ENCODE data around the gene MEIOSIN. TPM values are rescaled to one million over a fixed set of nuclear protein-coding genes. Genes with fewer than 3 reads are reported as not detected.

Gene MEIOSIN
- total and polyA plus RNA-seq, 9 of the 15 experiments (the other 6 are each of a cell fraction or from before 2014, with no cell fraction given), result 0.06 to 2.0 (median 0.76) TPM

DNA sequence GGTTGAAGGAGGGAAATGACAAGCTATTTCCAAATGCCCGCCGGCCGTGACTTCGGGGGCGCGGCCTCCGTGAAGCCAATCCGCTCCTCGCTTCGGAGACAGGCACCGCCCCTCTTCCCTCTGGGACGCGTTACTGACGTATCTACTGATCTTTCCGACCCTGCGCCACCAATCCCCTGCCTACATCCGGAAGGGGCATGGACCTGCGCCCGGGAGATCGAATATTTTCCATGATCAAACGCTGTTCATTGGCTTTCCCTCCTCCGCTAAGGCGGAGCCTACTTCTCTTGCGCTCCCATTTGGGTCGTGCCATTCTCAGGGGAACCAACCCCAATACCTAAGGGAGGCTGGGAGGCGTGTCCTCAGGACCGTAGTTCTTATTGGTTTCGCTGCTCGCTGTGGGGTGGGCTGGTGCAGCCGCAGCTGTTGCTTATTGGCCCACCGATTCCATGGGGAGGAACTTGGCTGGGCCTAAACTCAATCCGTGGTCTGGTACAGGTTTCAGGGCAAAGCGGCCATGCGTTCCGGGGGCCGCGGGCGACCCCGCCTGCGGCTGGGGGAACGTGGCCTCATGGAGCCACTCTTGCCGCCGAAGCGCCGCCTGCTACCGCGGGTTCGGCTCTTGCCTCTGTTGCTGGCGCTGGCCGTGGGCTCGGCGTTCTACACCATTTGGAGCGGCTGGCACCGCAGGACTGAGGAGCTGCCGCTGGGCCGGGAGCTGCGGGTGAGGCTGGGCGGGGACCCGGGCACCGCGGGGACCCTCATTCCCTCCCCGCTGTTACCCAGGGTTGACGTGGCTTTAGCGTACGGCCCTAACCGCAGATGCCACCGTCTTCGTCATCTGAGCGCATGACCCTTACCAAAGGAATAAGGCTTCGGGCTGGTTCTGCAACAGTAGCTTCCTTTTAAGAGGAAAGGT lies 40.8 kb upstream of the MEIOSIN start, which contains the start of gene QPCTL (continued):
- TF ChIP-seq ZNF165 (CRISPR knock-in tag; IDR thresholded peaks at IDR 0.05; ENCODE audit: borderline replicate concordance), result no peak
- no peak for TF ChIP-seq ZNF140 (CRISPR knock-in tag; IDR thresholded peaks at IDR 0.05)
- no peak for TF ChIP-seq HMG20B (CRISPR knock-in tag; IDR thresholded peaks at IDR 0.05)
- peak; percentile 76; the same call in 1 of the 2 replicates for TF ChIP-seq FOXP1 (CRISPR knock-in tag; IDR thresholded peaks at IDR 0.05)
- TF ChIP-seq PRDM10 (IDR thresholded peaks at IDR 0.05; ENCODE audit: partially characterized antibody), result peak; percentile 94
- peak; percentile 82; the same call in 1 of the 2 replicates for TF ChIP-seq MBD2 (IDR thresholded peaks at IDR 0.05; ENCODE audit: borderline replicate concordance, low read depth)
- TF ChIP-seq, protein P1, sequence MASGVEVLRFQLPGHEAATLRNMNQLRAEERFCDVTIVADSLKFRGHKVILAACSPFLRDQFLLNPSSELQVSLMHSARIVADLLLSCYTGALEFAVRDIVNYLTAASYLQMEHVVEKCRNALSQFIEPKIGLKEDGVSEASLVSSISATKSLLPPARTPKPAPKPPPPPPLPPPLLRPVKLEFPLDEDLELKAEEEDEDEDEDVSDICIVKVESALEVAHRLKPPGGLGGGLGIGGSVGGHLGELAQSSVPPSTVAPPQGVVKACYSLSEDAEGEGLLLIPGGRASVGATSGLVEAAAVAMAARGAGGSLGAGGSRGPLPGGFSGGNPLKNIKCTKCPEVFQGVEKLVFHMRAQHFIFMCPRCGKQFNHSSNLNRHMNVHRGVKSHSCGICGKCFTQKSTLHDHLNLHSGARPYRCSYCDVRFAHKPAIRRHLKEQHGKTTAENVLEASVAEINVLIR (CRISPR knock-in tag; IDR thresholded peaks at IDR 0.05), result peak; percentile 44; the same call in 1 of the 2 replicates
- TF ChIP-seq MTA1 (IDR thresholded peaks at IDR 0.05; ENCODE audit: borderline replicate concordance), result peak; percentile 83
- TF ChIP-seq ATF1 (CRISPR knock-in tag; IDR thresholded peaks at IDR 0.05), result no peak
- TF ChIP-seq ATF1 (tag; IDR thresholded peaks at IDR 0.05), result peak; percentile 95
- TF ChIP-seq POLR2A (conservative IDR thresholded peaks at IDR 0.05), result peak; percentile 84
- TF ChIP-seq ZNF766 (CRISPR knock-in tag; conservative IDR thresholded peaks at IDR 0.05), result no peak
- peak; percentile 70 for TF ChIP-seq POLR2AphosphoS5 (IDR thresholded peaks at IDR 0.05; ENCODE audit: control insufficient read depth, insufficient read depth, low read depth, low read length)
- peak; percentile 100 for TF ChIP-seq CC2D1A (IDR thresholded peaks at IDR 0.05)
- TF ChIP-seq HEY1 (CRISPR knock-in tag; IDR thresholded peaks at IDR 0.05; ENCODE audit: borderline replicate concordance), result no peak
- TF ChIP-seq RBM25 (IDR thresholded peaks at IDR 0.05; ENCODE audit: low read depth, low read length, severe bottlenecking), result peak; percentile 68
- peak; percentile 91 for TF ChIP-seq ZBTB7A (IDR thresholded peaks at IDR 0.05; ENCODE audit: borderline replicate concordance, control insufficient read depth, low read depth, low read length)
- TF ChIP-seq, protein P2, sequence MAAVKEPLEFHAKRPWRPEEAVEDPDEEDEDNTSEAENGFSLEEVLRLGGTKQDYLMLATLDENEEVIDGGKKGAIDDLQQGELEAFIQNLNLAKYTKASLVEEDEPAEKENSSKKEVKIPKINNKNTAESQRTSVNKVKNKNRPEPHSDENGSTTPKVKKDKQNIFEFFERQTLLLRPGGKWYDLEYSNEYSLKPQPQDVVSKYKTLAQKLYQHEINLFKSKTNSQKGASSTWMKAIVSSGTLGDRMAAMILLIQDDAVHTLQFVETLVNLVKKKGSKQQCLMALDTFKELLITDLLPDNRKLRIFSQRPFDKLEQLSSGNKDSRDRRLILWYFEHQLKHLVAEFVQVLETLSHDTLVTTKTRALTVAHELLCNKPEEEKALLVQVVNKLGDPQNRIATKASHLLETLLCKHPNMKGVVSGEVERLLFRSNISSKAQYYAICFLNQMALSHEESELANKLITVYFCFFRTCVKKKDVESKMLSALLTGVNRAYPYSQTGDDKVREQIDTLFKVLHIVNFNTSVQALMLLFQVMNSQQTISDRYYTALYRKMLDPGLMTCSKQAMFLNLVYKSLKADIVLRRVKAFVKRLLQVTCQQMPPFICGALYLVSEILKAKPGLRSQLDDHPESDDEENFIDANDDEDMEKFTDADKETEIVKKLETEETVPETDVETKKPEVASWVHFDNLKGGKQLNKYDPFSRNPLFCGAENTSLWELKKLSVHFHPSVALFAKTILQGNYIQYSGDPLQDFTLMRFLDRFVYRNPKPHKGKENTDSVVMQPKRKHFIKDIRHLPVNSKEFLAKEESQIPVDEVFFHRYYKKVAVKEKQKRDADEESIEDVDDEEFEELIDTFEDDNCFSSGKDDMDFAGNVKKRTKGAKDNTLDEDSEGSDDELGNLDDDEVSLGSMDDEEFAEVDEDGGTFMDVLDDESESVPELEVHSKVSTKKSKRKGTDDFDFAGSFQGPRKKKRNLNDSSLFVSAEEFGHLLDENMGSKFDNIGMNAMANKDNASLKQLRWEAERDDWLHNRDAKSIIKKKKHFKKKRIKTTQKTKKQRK (IDR thresholded peaks at IDR 0.05; ENCODE audit: borderline replicate concordance, low read depth, low read length), result peak; percentile 64; the same call in 1 of the 2 replicates
- TF ChIP-seq HNRNPL (IDR thresholded peaks at IDR 0.05; ENCODE audit: low read depth, low read length), result peak; percentile 88
